NCI-H2081 treated with DMSO at 0.1 percent for 48 hours (cell line): ENCODE data around the gene FKBP8.

Experiments used
- DNase-seq: peaks from one replicate; lab custom pipeline; 2025; lab: John Stamatoyannopoulos, UW

Gene FKBP8

DNA sequence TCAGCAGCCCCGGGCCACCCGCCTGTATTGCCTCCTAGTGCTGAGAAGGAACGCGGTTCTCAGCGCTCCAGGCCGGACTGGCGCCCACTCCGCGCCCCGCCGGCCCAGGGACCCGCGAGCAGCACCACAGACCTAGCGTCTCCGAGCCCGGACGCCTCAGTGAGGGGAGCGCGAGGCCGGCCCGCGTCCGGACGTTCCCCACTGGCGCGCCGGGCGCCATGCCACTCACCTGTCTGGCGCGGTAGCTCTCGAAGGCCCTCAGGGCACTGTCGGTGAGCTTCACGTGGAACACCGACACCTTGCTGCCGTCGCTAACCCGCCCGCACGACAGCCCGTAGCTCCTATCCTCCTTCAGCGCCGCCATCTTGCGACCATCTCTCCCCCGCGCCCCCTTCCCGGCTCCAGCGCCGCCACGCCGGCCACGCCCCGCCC lies 21.7 kb downstream of the FKBP8 start, which contains the start of gene ELL:
Gene ELL, minus strand, starts transcription at position 379 of the 432 bp plus-strand sequence. Its CDS starts 15 bp downstream, at position 364.
- no peak for DNase-seq

DNA sequence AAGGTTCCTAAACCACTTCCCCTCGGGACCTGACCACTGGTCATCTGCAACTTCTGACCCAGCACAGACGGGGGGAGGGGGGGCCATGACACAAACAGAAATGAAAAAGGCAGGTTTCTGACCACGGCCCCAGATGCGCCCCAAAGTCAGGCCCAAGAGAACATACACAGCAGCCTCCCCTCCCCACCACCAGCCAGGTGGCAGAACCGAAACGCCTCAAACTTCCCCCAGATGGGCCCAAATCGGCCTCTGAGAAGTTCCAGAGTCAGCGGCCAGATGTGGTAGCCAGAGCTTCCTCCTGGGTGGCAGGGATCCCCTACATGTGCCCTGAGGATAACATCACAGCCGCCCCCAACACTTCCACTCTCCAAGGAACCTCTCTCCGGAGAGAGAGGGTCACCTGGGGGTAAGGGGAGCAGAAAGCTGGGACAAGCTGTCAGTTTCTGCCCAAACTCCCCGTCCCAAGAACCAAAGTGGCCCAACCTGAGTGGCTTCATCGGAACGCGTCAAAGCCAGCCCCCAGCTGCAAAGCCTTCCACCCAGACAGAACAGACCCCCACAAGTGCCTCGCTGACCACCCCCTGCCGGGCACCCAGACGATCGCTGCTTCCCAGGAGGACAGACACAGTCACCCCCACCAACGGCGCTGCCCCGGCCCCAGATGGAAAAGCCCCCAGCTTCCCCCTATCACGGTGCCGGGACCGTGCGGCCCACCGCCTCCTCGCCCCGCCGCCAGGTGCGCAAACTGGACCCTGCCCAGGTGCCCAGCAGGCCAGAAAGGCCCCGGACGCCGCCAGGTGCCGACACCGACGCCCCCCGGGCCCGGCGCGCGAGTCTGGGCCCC lies 22.3 kb downstream of the FKBP8 start:
- no peak for DNase-seq

DNA sequence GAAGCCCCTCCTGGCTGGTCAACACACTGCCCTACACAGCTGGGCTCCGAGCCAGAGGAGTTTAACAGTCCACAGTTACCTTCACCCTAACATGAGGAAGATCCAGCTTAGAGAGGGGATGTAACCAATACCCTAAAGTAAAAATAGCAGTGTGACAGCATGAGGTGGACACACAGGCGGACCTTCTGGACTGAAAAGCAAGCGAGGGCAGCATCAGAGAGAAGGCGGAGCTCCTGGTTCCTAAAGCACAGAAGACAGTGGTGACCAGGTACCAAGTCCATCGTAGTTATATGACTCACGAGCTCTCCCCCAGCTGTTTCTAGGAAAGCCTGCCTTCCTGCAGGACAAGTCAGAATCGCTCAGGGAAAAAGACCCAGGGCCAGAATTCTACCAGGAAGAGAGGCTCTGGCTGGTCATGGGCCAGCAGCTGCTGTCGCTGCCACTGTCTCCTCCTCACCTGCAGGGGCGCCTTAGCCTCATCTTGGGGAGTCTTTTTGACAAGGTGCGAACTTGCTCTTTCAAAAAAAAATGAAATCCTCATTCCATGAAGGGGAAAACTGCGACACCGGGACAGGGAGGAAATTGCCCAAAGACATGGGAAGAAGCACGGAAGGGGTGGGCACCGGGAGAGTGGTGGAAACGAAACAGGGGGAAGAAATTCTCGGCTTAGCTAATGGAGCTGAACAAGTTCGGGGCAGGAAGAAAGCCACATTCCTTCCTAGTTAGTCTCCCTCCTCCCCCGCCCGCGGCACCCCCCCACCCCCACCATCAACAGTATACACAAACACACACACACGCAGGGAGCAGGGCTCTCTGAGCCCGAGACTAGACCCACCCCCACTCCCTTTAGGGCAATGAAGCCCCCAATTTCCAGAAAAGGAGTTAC lies 23.2 kb downstream of the FKBP8 start:
- no peak for DNase-seq

DNA sequence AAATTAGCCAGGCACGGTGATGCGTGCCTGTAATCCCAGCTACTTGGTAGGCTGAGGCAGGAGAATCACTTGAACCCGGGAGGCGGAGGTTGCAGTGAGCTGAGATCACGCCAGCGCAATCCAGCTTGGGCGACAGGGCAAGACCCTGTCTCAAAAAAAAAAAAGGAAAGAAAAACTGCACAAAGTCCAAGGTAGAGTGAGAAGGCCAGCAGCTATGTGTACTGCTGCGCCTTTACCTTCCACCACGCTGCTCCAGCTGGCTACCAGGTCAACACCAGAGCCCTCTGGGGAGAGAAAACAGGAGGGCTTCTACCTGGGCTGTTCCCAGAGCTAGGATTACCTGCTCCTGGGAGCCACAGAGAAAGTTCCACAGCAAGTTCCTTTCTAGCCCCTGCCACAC lies 24.7 kb downstream of the FKBP8 start:
- no peak for DNase-seq

DNA sequence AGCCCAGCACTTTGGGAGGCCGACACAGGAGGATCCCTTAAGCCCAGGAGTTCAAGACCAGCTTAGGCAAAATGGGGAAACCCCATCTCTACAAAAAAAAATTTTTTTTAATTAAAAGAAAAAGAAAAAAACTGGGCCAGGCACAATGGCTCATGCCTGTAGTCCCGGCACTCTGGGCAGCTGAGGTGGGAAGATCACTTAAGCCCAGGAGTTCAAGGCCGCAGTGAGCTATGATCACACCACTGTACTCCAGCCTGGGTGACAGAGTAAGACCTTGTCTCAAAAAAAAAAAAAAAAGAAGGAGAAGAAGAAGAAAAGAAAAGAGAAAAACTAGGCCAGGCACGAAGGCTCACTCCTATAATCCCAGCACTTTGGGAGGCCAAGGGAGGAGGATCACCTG lies 25.8 kb downstream of the FKBP8 start:
- no peak for DNase-seq

DNA sequence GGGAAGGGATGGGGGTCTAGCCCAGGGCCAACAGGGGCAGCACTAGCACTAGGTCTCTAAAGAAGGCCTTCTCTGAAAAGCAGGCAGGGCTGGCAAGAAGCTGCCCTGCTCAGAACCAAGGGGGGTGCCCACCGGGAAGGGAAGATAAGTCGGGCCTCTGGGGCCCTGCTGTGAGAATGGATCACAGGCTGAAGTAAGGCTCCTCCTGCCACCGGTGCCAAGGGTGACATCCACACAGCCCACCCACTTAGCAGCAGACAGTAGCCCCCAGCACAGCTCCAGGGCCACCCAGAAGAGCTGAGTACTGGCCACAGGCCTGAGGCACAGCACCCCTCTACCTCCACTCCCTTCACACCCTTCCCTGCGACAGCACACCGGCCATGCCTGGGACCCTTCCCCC lies 27.4 kb downstream of the FKBP8 start:
- no peak for DNase-seq

DNA sequence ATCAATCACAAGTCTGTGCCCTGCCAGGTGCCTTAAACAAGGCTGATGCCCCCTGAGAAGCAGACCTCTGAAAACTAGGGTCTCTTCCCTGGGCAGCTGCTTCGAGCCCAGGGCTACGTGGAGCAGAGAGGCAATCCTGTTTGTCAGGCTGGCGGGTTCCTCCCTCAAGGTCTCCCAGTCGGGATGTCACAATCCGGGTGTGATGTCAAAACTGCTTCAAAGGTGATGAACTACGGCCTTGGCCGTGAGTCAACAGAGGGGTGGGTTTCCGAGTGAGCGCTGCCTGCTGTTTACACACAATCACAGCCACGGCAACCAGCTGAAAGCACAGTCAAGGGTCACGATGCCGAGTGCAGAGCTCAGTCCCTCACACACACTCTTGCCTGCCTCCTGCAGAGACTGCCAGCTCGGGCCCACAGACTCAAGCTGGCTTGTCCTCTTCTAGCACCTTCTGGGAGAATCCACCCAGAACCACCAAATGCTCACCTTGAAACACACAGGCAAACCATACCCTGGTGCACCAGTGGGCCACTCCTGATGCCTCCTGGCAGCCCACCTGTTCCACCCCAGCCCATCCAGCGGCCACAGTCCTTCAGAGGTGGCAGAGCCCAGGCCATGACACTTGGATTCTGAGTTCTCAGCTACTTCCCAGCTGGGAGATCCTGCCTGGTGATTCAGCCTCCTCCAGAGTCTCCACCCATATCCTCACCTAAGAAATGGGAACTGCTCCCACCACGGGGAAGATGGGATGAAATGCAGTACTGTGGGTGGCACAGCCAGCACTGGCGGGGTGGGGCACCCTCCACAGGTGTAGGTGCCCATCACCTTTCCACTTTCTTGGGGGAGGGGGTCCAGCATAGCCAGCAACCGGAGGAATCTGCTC lies 28.3 kb downstream of the FKBP8 start:
- no peak for DNase-seq

DNA sequence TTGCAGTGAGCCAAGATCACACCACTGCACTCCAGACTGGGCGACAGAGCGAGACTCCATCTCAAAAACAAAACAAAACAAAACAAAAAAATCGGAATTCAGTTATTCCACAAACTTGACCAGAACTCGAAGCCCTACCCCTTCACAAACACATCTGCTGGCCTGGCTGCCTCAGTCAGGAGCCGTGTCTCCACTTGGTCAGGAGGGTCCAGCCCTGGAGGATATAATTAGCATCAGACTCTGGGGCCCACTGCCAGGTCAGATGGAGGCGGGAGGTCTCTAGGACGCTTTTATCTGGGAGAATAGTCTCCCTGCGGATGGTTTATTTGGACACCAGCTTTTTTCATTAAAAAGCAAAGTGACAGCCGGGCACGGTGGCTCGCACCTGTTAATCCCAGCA lies 29.5 kb downstream of the FKBP8 start:
- no peak for DNase-seq

DNA sequence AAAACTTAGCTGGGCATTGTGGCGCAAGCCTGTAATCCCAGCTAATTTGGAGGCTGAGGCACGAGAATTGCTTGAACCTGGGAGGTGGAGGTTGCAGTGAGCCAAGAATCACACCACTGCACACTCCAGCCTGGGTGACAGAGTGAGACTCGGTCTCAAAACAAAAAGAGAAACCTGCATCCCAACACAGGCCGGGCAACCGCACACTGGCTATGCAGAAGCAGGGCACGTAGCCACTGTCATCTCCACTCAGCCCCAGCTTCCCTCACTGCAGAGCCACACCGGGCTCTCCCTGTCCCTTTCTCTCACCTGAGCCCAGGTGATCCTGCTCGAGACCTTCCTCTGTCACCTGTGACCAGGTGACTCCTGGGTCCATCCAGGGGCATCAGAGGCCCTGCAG lies 33.2 kb downstream of the FKBP8 start:
- DNase-seq = no peak

DNA sequence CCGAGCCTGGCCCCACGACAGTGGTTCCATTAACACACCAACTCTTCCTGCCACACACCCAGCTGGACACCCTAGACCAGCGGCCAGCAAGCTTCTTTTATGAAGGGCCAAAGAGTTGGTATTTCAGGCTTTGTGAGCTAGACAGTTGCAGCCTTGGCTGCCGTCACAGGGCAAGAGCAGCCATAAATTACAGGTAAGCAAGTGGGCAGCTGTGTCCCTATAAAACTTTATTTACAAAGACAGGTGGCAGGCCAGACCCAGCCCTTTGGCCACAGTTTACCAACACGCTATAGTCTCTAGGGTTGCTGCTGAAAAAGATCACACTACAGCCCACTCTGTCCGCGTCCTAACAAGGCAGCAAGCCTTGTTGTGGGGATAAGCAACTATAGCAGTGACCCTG lies 34.8 kb downstream of the FKBP8 start:
- DNase-seq = no peak

DNA sequence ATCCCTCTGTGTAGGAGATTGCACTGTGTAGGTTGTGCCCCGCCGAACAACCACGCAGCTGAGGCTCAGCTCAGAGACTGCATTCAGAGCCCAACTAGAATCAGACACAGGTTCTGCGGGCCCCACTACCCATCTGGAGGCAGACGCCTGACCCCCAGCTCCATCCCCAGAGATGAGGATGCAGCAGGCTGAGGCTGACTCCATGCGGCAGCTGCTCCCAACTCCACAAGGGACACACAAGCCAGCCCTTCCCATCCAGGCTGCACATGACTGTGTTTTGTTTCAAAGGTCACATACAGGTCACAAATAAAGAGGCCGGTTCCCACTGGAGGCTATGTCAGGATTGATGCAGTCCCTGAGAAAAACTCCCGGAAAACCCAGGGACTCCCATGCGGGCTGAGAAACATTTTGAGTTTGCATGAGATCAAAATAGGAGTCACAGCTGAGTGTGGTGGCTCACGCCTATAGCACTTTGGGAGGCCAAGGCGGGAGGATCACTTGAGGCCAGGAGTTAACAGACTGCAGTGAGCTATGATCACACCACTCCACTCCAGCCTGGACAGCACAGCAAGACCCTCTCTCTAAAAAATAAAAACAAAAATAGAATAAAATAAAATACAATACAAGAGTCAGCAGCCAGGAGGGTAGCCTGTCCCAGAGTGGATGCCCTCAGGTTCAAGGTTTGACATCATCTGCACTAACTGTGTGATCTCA lies 35.5 kb downstream of the FKBP8 start:
- DNase-seq = no peak

DNA sequence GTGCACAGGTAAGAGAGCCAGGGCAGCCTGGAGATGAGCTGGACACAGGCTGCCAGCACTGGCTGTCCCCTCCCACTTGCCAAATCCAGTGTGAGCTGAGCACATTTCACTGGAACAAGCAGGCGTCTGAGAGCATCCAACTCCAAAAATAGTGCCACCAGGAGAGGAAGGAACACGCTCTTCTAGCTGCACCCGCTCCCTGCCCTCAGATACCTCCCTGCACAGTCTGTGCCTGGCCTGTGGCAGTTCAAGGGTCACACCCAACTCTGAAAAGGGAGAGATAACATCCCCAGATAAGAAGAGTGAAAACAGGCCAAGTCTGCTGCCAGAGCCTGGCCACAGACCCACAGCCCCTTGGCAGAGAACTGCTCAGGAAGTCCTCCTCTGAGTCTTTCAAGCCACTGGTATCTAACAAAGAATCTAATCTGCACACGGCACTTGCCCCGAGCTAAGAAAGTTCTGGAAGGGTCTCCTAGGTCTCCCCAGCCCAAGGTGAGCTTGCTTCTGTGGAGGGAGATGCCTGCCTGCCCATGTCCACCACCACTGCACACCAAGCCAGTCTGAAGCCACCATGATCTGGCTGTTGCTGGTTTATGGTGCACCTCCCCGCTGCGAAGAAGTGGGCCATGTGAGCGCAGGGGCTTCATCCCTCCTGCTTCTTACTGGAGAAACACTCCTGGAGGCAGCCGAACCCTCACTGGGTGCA lies 36.2 kb downstream of the FKBP8 start:
- DNase-seq = no peak

DNA sequence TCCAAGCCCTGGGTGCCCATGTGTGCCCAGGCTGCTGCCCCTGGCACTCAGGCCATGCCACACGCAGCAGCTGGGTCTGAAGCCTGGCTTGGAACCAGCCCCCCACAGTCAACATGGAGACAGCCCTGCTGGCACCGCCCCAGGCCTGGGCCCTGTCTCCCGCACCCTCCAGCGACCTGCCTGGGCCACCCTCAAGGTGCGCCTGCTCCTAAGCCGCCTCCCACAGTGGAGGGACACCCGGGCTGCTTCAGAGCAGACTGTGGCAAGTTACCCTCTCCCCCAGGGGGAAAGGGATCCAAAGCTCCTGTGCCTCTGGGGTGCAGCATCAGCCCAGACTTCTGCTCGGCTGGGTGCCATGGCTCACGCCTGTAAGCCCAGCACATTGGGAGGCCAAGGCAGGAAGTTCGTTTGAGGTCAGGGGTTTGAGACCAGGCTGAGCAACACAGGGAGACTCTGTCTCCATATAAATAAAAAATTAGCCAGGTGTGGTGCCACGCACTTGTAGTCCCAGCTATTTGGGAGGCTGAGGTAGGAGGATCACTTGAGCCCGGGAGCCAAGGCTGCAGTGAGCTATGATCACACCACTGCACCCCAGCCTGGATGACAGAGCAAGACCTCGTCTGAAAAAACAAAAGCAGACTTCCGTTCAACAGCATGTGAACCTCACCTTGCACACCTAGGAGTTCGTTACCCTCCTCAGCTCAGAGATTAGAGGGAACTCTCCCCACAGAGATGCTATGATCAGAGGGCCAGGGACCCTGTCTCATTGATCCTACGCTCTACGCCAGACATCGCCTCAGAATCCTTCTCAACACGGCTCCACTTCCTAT lies 37.1 kb downstream of the FKBP8 start:
- DNase-seq = no peak

DNA sequence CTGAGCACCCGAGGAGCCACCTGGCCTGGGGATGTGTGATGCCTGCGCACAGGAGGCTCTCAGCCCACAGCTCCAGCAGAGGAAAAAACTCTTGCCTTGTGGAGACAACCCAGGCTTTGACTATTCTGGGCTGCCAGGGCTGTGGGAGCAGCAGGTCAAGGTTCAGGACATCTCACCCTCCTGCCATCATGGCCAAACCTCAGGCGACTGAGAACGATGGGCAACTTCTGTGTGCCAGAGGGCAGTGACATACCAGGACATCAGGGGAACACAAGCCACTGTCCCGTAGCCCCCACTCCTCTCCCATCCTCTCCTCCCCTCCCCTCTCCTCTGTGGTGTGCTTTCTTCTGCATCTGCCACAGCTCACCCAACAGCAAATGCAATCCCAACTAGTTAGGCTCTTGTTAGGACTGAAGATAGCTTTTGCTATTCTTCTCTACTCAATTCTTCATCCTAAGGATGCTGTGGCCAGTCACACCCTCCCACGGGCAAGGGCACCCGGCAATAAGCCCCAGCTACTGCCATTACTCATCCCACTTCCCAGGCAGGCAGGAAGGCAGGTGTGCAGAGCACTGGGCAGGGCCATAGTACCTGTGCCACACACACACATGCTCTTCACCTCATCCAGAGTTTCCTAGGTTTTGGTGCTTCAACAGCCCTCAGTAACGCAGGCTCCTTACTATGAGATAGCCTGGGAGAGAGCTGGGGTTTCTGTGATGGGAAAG lies 38.3 kb downstream of the FKBP8 start:
- no peak for DNase-seq

DNA sequence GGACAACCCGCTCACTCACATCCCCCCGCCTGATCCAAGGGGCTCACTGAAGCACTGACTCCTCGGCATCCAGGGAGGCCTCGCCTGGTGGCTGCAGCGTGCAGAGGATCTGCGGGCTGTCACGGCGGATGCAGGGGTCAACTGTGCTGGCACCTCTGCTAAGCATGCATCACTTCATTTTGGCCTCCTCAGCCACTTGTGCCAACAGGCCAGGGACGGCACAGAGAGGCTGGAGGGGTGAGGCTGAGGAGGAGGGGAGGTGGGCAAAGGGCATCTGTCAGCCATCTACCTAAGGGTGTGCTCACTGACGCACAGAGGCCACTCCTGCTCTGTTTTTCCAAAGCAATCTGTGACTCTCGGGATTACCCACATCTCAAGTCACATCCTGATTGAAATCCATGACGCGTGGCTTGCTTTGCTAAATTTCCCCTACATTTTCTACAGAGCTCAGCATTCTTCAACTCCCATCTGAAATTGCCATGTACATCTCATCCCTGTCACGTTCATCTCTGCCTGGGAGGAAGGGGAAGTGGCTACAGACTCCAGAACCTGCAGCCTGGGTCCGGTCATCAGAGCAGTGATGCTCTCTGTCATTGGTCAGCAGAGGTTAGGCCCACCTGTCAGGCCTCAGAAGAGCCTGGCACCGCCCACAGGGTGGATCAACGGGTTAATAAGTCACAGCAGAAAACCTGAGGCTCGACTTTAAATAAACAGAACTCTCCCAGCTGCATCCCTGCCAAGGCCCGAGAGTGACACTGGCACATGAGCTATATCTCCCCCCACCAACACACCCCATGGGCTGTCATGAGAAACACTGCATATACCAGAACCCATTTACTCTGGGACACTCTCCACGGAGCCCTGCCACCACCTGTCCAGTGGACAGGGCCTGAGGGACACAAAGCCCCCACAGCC lies 39.1 kb downstream of the FKBP8 start:
- no peak for DNase-seq

DNA sequence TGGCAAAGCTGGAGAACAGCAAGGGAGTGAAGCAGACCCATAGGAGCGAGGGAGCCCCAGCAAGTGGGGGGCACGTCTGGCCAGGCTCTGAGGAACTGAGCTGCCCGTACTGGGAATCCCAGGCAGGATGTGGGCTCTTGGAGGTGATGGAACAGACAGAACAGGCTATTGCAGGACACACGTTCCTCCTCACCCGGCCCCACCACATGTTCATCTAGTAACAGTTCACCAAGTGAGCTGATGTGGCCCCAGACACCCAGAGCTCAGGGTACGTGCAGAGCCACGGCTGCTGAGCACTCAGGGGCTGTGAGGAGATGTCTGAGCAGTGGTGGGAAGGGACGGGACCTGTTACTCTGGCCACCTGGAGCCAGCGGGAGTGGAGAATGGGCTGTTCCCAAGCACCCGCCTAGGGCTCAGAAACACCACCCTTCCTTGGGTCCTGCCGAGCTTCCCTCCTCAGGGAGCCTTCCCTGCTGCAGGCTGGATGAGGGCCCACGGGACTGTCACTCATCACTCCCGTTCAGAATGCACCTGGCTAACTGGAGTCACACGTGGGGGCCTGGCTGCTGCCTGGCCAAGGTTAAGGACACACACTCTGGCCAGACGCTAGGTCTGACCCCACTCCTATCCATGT lies 39.9 kb downstream of the FKBP8 start:
- no peak for DNase-seq

DNA sequence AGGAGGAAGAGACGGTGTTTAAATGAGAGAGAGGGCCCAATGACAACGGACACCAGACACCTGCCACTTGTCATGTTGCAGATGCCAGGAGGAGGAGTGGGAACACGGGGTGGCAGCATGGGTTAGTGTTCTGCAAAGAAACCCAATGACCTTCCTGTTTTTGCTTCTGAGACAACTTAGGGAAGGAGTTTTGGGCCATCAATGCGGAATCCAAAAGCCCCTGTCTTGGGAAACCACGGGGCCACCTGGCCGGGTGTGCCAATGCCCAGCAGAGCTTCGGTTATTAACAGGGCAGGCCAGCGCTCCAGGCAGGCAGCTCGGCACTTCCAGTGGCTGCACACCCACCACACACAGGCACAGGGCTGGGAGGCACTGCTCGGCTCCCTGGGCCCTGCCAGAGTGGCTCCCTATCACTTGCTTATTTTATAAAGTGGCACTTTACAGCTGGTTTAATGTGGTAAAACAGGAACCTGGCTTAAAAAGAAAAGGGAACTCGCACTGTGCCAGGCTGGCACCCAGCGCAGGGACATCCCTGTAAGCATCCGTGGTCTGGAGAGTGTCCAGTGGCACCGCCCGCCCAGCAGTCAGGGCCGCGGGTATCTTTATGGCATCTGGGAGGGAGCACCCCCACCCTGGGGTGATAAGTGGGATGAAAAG lies 40.6 kb downstream of the FKBP8 start:
- no peak for DNase-seq
